K562 treated with DMSO at 1 percent for 48 hours (cell line): ENCODE measurements around the gene KAT8. TPM values are rescaled to one million over a fixed set of nuclear protein-coding genes. Genes with fewer than 3 reads are reported as not detected.

Experiments used
- total RNA-seq: library from RNA; unstranded; fragments of 300-600 nt; gene quantifications from 2 replicates; pipeline ENCODE4 v1.2.3, GENCODE V29; 2022; ENCODE audit warnings: low replicate concordance; ENCODE audit errors: extremely low read depth

KAT8 gene
- total RNA-seq, result not detected in 2 replicates

DNA sequence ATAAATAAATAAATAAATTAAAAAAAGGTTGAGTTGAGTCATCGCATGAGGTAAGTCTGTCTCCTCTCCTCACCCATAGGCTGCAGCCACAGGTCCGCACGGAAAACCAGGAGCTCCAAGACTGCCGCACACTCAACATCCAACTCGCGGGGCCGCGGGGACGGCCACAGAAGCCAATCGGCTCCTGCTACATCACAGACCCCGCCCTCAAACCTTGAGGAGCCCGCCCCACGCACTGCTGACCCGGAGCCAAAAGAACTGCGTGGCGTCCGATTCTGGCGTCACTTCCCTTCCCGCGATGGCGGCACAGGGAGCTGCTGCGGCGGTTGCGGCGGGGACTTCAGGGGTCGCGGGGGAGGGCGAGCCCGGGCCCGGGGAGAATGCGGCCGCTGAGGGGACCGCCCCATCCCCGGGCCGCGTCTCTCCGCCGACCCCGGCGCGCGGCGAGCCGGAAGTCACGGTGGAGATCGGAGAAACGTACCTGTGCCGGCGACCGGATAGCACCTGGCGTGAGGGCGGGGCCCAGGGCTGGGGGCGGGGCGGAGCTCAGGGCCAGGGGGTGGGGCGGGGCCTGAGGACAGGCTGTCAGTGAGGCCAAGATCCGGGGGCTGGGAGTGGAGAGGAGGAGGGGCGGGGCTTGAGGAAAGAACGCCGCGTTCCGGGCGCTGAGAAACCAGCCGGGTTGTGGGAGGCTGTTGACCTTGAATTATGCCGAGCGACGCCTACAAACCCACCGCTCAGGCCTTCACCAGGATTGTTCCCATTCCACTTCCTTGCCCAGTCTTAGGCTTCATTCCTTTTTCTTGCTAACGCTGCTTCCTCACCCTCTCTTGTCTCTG is at the start of gene KAT8:
Gene KAT8 (plus strand): TSS at position 281 of the 839 bp plus-strand sequence. CDS start 18 bp downstream, at position 299.

DNA sequence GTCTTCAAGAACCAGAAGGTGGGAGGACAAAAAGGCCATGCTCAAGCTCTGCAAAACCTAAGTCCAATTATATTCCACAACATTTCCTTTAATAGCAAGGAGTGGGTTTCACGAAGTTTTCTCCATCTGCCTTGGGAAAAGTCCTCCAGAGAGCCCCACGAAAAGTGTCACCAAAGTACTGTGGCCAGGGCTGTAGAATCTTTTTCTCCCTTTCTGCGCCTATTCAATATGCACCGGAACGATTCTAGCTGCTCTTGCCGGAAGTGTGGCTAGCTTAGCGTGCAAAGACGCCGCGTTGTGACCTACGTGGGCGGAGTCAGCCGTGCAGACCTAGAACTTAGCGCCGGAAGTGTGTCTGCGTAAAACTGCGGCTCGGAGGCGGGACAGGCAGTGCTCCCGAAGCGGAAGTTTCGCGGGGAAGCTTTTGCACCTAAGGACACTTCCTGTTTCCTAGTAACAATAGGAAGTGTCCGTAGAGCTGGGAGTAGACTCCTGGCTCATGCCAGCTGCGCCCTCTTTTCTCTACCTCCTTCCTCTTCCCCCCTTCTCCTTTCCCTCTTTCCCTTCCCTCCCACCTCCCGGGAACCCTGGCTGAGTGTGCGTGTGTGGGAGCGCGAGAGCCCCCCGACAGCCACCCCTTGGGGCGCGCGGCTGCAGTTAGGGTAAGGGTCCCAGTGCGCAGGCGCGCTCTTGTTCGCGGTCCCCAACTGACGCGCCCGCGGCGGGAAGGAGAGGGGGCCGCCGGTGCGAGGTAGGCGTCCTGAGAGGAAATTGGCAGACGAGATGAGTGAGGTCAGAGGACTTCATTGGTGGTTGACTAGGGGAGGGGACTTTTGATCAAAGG is 43.3 kb upstream of the KAT8 start, which contains the start of the genes ZNF646 and ZNF668:
Gene ZNF646 (plus strand): TSS at position 453 of the 844 bp plus-strand sequence. CDS start 1,903 bp downstream, outside the sequence.
Gene ZNF668 (minus strand): TSS at position 271 of the 844 bp plus-strand sequence. CDS start 9,781 bp downstream, outside the sequence.

DNA sequence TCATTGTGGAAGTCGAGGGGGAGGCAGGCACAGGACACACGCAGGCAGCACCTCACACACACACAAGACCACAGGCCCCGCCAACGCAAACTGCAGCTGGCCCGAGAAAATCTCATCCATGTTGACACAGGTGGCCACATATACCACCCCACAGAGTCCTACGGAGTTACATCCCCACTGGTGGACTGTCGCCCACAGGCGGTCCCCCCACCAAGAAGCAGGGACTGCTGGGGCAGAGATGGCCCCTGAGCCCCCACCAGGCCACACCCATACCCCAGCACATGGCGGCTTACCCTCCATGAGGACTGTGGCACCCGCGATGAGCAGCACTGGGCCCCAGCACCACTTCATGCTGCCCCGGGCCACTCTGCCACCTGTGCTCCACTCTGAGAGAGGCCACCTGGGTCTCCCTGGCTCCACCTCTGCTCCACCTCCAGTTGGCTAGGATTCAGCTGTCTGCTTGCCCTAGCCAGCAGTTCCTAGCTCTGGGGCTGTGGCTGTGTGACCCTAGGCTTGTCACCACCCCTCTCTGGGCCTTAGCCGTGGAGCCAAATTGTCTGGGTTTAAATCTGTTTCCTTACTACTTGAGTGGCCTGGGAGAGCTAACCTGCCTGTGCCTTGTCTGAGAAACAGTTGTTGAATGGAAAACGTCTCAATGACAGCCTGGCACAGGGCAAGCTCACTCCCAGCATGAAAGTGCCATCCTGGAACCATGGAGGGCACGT is 28.8 kb upstream of the KAT8 start, which contains the start of gene PRSS53:
Gene PRSS53 (minus strand): TSS at position 485 of the 725 bp plus-strand sequence. CDS start 134 bp downstream, at position 351.

DNA sequence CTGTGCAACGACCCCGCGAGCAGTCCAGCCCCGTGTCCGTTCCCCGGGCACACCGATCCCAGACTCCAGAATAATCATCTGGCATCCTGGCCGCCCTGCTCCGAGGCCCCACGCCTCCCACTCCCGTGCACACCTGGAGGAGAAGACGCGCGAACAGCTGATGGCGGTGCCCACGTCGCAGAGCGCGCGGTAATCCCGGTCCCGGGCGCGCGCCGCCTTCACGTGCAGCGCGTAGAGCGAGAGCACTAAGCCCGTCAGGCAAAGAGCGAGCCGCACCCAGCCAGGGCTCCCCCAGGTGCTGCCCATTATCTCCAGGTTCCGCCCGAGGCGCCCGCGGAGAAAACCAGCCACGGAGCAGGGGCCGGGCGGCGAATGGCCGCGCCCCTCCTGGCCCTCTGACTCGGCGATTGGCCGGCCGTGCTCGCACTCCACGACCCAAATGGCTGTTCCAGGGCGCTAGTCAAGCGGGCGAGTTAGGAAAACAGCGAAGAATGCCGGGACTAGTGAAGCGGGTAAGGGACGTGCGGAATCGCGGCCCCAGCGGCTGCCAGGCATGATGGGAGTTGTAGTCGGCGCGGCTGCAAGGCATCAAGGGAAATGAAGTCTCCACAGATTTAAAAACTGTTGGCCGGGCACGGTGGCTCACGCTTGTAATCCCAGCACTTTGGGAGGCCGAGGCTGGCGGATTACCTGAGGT is 22.9 kb upstream of the KAT8 start, which contains the start of gene VKORC1:
Gene VKORC1 (minus strand): TSS at position 374 of the 697 bp plus-strand sequence. CDS start 68 bp downstream, at position 306.

DNA sequence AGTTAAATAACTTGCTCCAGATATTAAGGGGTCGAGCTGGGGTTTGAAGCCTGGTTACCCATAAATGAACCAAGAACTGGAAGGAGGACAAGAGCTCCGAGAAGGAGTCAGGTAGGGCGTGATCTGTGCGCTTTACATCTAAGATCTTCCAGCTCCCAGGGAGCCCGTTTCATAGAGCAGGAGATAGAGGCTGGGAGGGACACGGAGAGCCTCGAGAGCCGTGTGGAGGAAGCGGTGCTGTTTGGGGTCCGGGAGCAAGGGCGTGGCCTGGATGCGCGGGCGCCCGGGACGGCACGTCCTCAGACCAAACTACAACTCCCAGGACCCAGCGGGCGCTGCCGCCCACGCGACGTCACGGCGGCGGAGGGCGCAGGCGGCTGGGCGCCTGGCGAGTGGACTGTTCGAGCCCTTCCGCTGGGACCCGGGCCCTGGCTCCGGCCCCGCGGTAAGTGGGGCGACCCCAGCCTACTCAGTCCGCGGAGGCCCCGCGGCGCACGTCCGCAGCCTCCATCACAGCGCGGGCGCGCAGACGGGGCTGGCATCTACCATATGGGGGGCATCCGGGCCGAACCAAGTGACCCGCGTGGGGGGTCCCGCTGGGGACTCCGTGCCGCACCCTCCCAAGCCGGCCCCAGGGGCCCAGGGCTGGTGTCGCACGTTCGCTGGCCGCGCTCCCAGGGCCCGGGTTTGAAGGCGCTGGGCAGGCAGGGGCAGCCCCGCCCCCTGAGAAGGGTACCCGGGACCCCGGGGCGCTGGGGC is 9.2 kb upstream of the KAT8 start, which contains the start of gene BCKDK:
Gene BCKDK (plus strand): TSS at position 352 of the 759 bp plus-strand sequence. CDS start 838 bp downstream, outside the sequence.

DNA sequence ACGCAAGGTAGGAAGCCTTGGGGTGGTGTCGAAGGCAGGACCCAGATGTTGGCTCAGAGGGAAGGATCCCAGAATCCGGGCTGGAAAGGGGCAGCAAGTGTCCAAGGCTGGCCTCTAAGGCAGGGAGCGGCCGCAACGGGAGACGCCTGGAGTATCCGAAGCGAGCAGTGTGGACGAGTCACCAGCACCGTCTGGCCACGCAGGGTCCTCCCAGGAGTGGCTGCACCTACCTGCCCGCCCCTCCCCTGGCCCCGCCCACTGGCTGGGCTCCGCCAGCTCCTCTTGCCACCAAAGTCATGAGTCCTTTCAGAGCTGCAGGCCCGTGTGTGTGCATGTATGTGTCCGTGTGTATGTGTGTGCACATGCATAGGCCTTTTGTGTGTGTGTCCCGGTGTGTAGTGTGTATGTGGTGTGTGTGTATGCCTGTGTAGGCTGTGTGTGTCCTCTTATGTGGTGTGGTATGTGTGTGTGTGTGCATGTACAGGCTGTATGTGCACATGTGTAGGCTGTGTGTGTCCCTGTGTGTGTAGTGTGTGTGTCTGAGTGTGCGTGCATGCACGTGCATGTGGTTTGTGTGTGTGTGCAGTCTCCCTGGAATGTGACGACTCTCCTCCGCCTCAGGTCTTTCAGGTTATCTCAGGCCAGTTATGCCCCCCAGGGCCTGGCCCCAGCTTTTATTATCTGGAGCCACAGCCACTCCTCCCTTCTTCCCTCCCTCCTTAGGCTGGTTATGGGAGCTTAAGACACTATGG is 18.2 kb downstream of the KAT8 start, which contains the start of gene PRSS8:
Gene PRSS8 (minus strand): TSS at position 193 of the 752 bp plus-strand sequence. CDS start 229 bp downstream, outside the sequence.

DNA sequence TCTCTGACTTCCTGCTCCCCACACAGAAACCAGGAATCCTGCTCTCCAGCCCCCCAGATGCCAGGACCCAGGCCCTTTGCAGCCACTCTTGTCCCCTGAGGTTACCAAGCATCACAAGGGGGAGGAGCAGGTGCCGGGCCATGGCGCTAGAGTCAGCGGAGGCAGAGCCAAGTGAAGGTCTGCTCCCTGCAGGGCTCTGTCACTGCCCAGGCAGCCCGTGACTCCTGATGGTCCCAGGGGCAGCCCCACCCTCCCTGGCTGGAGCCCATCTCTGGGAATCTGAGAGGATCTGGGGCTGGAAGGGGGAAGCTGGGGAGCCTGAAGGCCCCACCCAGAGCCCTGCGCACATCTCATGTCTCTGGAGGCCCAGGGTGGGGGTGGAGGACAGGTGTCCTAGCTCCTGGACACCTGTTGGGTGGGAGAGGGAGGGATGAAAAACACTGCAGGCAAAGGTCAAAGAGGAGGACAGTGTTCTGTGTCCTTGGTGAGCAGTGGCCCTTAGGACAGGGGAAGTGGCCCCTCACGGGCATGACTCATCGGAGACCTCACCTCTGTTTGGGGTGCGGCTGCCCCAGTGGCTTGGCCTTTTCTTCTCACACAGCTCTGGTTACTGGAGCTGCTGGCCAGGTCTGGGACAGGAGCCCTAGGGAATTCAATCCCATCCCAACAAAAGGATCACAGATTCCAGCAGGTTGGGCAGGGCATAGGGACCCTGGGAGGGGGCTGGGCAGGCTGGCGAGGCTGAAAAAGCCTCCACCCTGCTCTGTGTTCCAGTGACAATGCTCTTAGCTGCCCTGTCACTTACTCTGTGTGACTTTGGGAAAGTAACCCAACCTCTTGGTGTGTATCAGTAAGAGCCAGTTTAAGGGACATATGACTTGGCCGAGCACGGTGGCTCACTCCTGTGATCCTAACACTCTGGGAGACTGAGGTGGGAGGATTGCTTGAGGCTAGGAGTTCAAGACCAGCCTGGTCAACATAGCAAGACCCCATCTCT is 32.7 kb downstream of the KAT8 start, which contains the start of gene PRSS36:
Gene PRSS36 (minus strand): TSS at position 173 of the 997 bp plus-strand sequence. CDS start 31 bp downstream, at position 142.

DNA sequence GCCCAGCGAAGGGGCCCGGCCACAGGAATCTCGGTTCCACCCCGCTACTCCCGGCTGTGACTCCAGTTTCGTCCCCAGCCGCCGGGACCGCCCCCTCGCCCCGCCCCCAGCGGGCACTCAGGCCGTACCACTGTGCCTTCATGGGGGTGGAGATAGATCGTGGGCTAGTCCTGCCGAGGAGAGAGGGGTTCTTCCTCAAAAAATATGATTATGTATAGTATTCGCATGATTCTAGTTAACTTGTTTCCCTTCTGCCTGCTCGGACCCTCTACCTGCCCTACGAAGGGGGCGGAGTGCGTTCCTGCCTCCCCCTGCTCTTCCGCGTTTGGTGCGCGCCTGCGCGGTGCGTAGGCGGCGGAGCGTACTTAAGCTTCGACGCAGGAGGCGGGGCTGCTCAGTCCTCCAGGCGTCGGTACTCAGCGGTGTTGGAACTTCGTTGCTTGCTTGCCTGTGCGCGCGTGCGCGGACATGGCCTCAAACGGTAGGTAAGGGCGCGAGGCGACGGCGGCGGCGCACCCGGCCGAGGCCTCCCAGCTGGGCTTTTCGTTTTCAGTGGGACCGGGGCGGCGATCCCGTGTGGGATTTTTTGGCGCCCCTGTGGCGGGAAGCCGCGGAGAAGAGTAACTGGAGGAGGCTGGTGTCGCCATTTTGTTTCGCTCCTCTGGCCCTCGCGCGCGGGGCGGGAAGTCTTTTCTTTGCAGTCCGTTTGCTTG is 62.4 kb downstream of the KAT8 start, which contains the start of gene FUS:
Gene FUS (plus strand): TSS at position 393 of the 713 bp plus-strand sequence. CDS start 76 bp downstream, at position 469.

Other genes with a start within 250 kb of the KAT8 start
- gene BCL7C, start 223.6 kb upstream of the KAT8 start, total RNA-seq, result not detected in 2 replicates
- not detected in 2 replicates for gene CTF1, start 221.1 kb upstream of the KAT8 start, total RNA-seq
- gene FBXL19, start 194.1 kb upstream of the KAT8 start, total RNA-seq, result not detected in 2 replicates
- gene ORAI3, start 168.6 kb upstream of the KAT8 start, total RNA-seq, result not detected in 2 replicates
- gene SETD1A, start 159.9 kb upstream of the KAT8 start, total RNA-seq, result not detected in 2 replicates
- gene HSD3B7, start 132.5 kb upstream of the KAT8 start, total RNA-seq, result not detected in 2 replicates
- not detected in 2 replicates for gene STX1B, start 107.0 kb upstream of the KAT8 start, total RNA-seq
- gene STX4, start 84.1 kb upstream of the KAT8 start, total RNA-seq, result not detected in 2 replicates
- not detected in 2 replicates for gene ZNF668, start 43.4 kb upstream of the KAT8 start, total RNA-seq
- gene ZNF646, start 43.2 kb upstream of the KAT8 start, total RNA-seq, result not detected in 2 replicates
- not detected in 2 replicates for gene PRSS53, start 28.7 kb upstream of the KAT8 start, total RNA-seq
- not detected in 2 replicates for gene VKORC1, start 22.9 kb upstream of the KAT8 start, total RNA-seq
- not detected in 2 replicates for gene BCKDK, start 9.3 kb upstream of the KAT8 start, total RNA-seq
- gene PRSS8, start 18.1 kb downstream of the KAT8 start, total RNA-seq, result not detected in 2 replicates
- not detected in 2 replicates for gene PRSS36, start 32.4 kb downstream of the KAT8 start, total RNA-seq
- gene FUS, start 62.5 kb downstream of the KAT8 start, total RNA-seq, result not detected in 2 replicates
- gene PYCARD, start 85.1 kb downstream of the KAT8 start, total RNA-seq, result not detected in 2 replicates
- gene TRIM72, start 96.5 kb downstream of the KAT8 start, total RNA-seq, result not detected in 2 replicates
- gene PYDC1, start 99.5 kb downstream of the KAT8 start, total RNA-seq, result not detected in 2 replicates
- gene ITGAM, start 142.3 kb downstream of the KAT8 start, total RNA-seq, result not detected in 2 replicates
- not detected in 2 replicates for gene ITGAX, start 237.5 kb downstream of the KAT8 start, total RNA-seq